SHP77 (cell line): ENCODE results near the gene CLCNKA.
"Not testable (repeated sequence)": the region's sequence is repeated elsewhere in the genome, so short reads cannot be mapped to it uniquely, and the experiment has no call there.

Source experiments
- DNase-seq, 2 experiments: peaks; one replicate each; lab custom pipeline; 2025; lab: John Stamatoyannopoulos, UW

CLCNKA gene

GRCh38 chr1:16017461-16018303, 4.2 kb upstream of the CLCNKA start, which contains the start of gene HSPB7:
Gene HSPB7 (minus strand): TSS chr1:16018043. CDS start chr1:16017963, 80 bp downstream.
- DNase-seq, result peak; percentile 10 to 39

- DNase-seq, result no peak
Measured at GRCh38 chr1:16018308-16018707, 3.5 kb upstream of the CLCNKA start.

- peak; percentile 25 to 36 for DNase-seq
Measured at GRCh38 chr1:16018749-16019643, 2.8 kb upstream of the CLCNKA start.

- DNase-seq, result peak in 1 of 2 experiments; percentile 19
Measured at GRCh38 chr1:16019644-16020277, 2.1 kb upstream of the CLCNKA start.

GRCh38 chr1:16020325-16020724, 1.5 kb upstream of the CLCNKA start:
- DNase-seq, result no peak

GRCh38 chr1:16020878-16021277, 958 bp upstream of the CLCNKA start:
- DNase-seq, result not testable (repeated sequence)

GRCh38 chr1:16022393-16022792, 557 bp downstream of the CLCNKA start:
- no peak for DNase-seq

GRCh38 chr1:16023050-16023653, 1.3 kb downstream of the CLCNKA start:
- no peak for DNase-seq

- not testable (repeated sequence) for DNase-seq
Measured at GRCh38 chr1:16026302-16026701, 4.5 kb downstream of the CLCNKA start.

GRCh38 chr1:16026723-16027484, 5.1 kb downstream of the CLCNKA start:
- no peak for DNase-seq

GRCh38 chr1:16028237-16029002, 6.6 kb downstream of the CLCNKA start:
- no peak for DNase-seq

- DNase-seq, result not testable (repeated sequence)
Measured at GRCh38 chr1:16029003-16029268, 7.1 kb downstream of the CLCNKA start.

- DNase-seq, result no peak
Measured at GRCh38 chr1:16029288-16029687, 7.5 kb downstream of the CLCNKA start.

GRCh38 chr1:16031551-16031950, 9.7 kb downstream of the CLCNKA start:
- no peak for DNase-seq

- DNase-seq, result peak; percentile 67 to 82
Measured at GRCh38 chr1:16032388-16033102, 10.7 kb downstream of the CLCNKA start.

- DNase-seq, result not testable (repeated sequence)
Measured at GRCh38 chr1:16033103-16033632, 11.3 kb downstream of the CLCNKA start.

- not testable (repeated sequence) for DNase-seq
Measured at GRCh38 chr1:16036461-16036860, 14.6 kb downstream of the CLCNKA start.

- no peak for DNase-seq
Measured at GRCh38 chr1:16038620-16038912, 16.7 kb downstream of the CLCNKA start.

GRCh38 chr1:16039871-16040270, 18.0 kb downstream of the CLCNKA start:
- not testable (repeated sequence) for DNase-seq

GRCh38 chr1:16041200-16041599, 19.4 kb downstream of the CLCNKA start:
- DNase-seq, result no peak
